ENCODE results near the gene FAM20C.

Gene FAM20C

DNA sequence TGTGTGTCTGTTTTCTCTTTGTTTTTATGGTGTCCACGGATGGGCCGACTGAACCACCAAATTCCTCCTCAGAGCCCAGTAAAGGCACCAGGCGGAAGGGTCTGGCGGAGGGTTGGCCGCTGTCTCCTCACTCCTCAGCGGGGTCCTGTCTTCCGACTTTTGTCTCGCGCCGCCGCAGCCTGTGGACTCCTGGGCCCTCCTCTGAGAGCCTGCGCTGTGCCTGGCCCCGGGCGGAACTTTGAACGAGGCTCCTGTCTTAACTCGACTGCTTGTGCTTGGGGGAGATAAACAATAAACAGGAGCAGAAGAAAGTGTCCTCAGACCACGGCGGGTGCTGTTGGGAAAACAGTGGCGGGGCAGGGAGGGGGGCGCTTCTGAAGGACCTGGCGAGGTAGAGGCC lies 2.2 kb upstream of the FAM20C start:
- no peak overlapping the region for H3K4me3 ChIP-seq
- TF ChIP-seq, protein P1, sequence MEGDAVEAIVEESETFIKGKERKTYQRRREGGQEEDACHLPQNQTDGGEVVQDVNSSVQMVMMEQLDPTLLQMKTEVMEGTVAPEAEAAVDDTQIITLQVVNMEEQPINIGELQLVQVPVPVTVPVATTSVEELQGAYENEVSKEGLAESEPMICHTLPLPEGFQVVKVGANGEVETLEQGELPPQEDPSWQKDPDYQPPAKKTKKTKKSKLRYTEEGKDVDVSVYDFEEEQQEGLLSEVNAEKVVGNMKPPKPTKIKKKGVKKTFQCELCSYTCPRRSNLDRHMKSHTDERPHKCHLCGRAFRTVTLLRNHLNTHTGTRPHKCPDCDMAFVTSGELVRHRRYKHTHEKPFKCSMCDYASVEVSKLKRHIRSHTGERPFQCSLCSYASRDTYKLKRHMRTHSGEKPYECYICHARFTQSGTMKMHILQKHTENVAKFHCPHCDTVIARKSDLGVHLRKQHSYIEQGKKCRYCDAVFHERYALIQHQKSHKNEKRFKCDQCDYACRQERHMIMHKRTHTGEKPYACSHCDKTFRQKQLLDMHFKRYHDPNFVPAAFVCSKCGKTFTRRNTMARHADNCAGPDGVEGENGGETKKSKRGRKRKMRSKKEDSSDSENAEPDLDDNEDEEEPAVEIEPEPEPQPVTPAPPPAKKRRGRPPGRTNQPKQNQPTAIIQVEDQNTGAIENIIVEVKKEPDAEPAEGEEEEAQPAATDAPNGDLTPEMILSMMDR (IDR thresholded peaks at IDR 0.05) = no peak
- no peak for DNase-seq
- H3K27ac ChIP-seq = no peak overlapping the region
- H3K9me3 ChIP-seq = no peaks in the 10 kb centered on the region
- H3K4me1 ChIP-seq = peaks cover 0 to 32% (median 23%) of the 10 kb centered on the region in 4 donors
- peaks cover under 1 to 2% (median under 1%) of the 10 kb centered on the region in 3 donors for H3K36me3 ChIP-seq
- intact Hi-C loops (cut with DNase I; ENCODE audit: low total_unique reads) = loop anchor here (5.0 kb wide), 2 partner anchors 42 to 43 kb away; no protein-coding TSS in a partner anchor
- no peaks in the 10 kb centered on the region for H3K27me3 ChIP-seq

DNA sequence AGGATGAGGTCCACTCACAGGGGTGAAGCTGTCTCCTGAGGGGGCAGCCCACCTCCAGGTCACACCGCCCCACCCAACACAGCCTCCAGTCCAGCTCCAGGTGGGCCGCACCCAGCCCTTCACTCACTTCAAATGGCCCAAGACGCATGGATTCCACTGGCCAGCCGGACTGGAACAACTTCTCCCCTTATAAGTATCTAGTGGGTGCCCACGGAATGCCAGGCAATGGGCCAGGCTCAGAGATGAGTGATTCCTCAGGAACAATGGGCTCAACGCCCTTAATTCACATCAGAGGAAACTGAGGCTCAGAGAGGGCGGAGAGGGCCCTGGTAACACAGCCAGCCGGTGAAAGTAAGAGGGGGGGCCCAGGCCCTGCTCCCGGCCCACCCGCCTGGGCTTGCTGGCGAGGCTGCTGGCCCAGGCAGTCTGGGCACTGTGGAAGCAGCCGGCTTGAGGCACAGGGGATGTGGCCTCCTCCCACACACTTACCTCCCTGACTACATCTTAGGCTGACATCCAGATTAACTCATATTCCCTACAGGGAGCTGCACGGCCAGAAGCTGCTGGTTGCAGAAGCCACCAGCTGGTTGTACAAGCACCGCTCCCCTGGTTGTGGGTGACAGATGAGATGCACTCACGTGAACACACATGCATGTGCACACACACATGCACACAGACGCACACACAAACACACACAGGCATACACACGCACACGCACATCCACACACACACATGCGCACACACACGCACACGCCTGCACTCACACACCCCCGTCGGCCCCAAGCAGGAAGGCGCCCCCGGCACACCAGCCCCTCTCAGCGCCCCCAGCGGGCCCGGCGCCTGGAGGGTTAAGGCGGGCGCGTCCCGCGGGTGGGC lies 1.0 kb upstream of the FAM20C start:
- intact Hi-C loops (cut with DNase I; ENCODE audit: low total_unique reads) = loop anchor here (5.0 kb wide), 2 partner anchors 41 to 44 kb away; no protein-coding TSS in a partner anchor
- TF ChIP-seq, protein P1 (IDR thresholded peaks at IDR 0.05) = no peak
- Histone ChIP-seq H3K4me1 (peaks cover 0 to 42% (median 34%) of the 10 kb centered on the region in 4 donors), H3K4me3 (peak overlapping the region; percentile 64 to 65), H3K36me3 (peaks cover 12 to 14% (median 12%) of the 10 kb centered on the region in 3 donors), H3K27ac (peak overlapping the region; percentile 83 to 89), H3K9me3 (no peaks in the 10 kb centered on the region), H3K27me3 (no peaks in the 10 kb centered on the region)
- peak; percentile 51 to 78 for DNase-seq

DNA sequence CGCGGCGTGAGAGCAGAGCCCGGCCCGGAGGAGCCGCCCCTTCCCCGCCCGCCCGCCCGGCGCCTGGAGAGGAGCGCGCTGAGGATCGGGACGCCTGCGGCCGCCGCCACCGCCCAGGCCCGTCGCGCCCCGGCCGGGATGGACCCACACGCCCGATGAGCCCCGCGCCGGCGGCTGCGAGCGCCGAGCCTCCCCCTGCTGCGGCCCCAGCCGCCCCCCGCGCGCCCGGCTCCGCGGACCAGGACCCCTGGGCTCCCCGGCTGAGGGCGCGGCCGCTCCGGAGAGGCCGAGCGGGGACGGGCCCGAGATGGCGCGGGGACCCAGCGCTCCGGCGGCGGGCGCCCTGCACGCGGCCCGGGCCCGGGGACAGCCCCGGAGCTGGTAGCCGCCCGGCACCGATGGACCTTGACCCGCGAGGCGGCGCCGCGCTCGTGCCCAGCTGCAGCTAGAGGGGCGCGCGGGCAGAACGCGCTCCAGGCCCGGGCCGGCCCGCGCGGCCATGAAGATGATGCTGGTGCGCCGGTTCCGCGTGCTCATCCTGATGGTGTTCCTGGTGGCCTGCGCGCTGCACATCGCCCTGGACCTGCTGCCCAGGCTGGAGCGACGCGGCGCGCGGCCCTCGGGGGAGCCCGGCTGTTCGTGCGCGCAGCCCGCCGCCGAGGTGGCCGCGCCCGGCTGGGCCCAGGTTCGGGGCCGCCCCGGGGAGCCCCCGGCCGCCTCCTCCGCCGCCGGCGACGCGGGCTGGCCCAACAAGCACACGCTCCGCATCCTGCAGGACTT lies 520 bp downstream of the FAM20C start:
- H3K27ac ChIP-seq = peak overlapping the region; percentile 83 to 89
- no peak for DNase-seq
- intact Hi-C loops (cut with DNase I; ENCODE audit: low total_unique reads) = loop anchor here (5.0 kb wide), 2 partner anchors 39 to 46 kb away; no protein-coding TSS in a partner anchor

DNA sequence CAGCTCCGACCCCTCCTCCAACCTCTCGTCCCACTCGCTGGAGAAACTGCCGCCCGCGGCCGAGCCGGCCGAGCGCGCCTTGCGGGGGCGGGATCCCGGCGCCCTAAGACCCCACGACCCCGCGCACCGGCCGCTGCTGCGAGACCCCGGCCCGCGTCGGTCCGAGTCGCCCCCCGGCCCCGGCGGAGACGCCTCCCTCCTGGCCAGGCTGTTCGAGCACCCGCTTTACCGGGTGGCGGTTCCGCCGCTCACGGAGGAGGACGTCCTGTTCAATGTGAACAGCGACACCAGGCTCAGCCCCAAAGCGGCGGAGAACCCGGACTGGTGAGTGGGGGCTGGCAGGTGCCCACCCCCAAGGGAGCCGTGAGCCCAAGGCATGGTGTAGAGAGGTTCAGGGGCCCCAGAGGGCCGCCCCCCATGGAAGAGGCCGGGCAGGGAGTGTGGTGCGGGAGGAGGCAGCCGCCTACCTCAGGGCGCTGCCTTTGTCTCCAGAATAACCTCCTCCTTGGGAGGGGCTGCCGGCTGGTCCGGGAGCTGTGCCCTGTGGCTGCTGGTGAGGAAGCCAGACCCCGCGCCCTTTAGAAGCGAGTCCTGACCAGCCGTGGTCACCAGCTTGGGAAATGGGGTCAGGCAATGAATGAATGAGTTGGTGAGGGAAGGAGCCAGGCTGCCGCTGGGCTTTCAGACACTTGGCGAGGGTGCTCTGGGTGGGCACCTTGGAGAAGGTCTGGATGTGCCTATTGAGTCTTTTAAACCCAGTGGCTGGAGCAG lies 1.3 kb downstream of the FAM20C start:
- Histone ChIP-seq H3K4me1 (peaks cover 0 to 58% (median 45%) of the 10 kb centered on the region in 4 donors), H3K9me3 (no peaks in the 10 kb centered on the region), H3K27me3 (no peaks in the 10 kb centered on the region), H3K27ac (peak overlapping the region; percentile 36 to 89), H3K36me3 (peaks cover 35 to 37% (median 36%) of the 10 kb centered on the region in 3 donors), H3K4me3 (peak overlapping the region; percentile 64 to 65)
- intact Hi-C loops (cut with DNase I; ENCODE audit: low total_unique reads) = loop anchor here (5.0 kb wide), 2 partner anchors 39 to 46 kb away; no protein-coding TSS in a partner anchor
- TF ChIP-seq, protein P1 (IDR thresholded peaks at IDR 0.05) = no peak
- DNase-seq = no peak

More for the DNA sequence above, 520 bp downstream of the FAM20C start:
- no peaks in the 10 kb centered on the region for H3K27me3 ChIP-seq
- H3K9me3 ChIP-seq = no peaks in the 10 kb centered on the region
- TF ChIP-seq, protein P1 (IDR thresholded peaks at IDR 0.05) = no peak
- H3K4me3 ChIP-seq = peak overlapping the region; percentile 64 to 65
- H3K36me3 ChIP-seq = peaks cover 27 to 29% (median 28%) of the 10 kb centered on the region in 3 donors
- H3K4me1 ChIP-seq = peaks cover 0 to 54% (median 45%) of the 10 kb centered on the region in 4 donors

All from tibial artery (tissue), 4 donors.